ENCODE results near the gene GALNT10. TPM values are rescaled to one million over a fixed set of nuclear protein-coding genes. Genes with fewer than 3 reads are reported as not detected.

GALNT10 gene
- total and polyA plus RNA-seq, 2 of the 8 experiments (the other 6 are each of a cell fraction or from before 2014, with no cell fraction given) = 4.6 to 15.5 TPM

- TF ChIP-seq EGR1 (IDR thresholded peaks at IDR 0.05; ENCODE audit: borderline replicate concordance, low read depth, low read length) (no peak), ASH2L (IDR thresholded peaks at IDR 0.05; ENCODE audit: low read length) (no peak), KDM1A (IDR thresholded peaks at IDR 0.05; ENCODE audit: borderline replicate concordance, low read length) (no peak), MAX (IDR thresholded peaks at IDR 0.05) (no peak), MAFK (IDR thresholded peaks at IDR 0.05; ENCODE audit: low read depth, low read length) (no peak), CEBPB (IDR thresholded peaks at IDR 0.05; ENCODE audit: low read depth, low read length) (no peak; the same call in 1 of the 2 replicates), RXRA (IDR thresholded peaks at IDR 0.05; ENCODE audit: insufficient read depth, low read depth, low read length) (no peak), RAD21 (IDR thresholded peaks at IDR 0.05 in 1 of 2, conservative IDR thresholded peaks at IDR 0.05 in 1 of 2; ENCODE audit: low read depth in 2 of 2, low read length in 2 of 2) (no peak), KDM5A (IDR thresholded peaks at IDR 0.05; ENCODE audit: low read length) (no peak), SIN3A (conservative IDR thresholded peaks at IDR 0.05 in 1 of 2, IDR thresholded peaks at IDR 0.05 in 1 of 2; ENCODE audit: low read depth in 1 of 2, low read length in 2 of 2) (no peak), CBX8 (IDR thresholded peaks at IDR 0.05; ENCODE audit: borderline replicate concordance, low read depth, low read length) (no peak), SP2 (IDR thresholded peaks at IDR 0.05; ENCODE audit: low read length) (no peak)
Observed at GRCh38 chr5:154465169-154465568, 274.6 kb downstream of the GALNT10 start.

More at GRCh38 chr5:154465169-154465568, 274.6 kb downstream of the GALNT10 start:
- Histone ChIP-seq H3K36me3 (ENCODE audit: control insufficient read depth in 2 of 4, insufficient read depth in 4 of 4, low read length in 3 of 4) (no peaks in the 10 kb centered on the region), H3K4me1 (replicated peaks in 1 of 4; ENCODE audit: control insufficient read depth in 3 of 4, insufficient read depth in 4 of 4, low read length in 3 of 4) (peaks cover 0 to 4% (median 3%) of the 10 kb centered on the region in 4 experiments; a peak in 4 of 7 replicates), H3K4ac (replicated peaks; ENCODE audit: insufficient read length, low read depth, low read length) (no peak overlapping the region), H3K79me2 (ENCODE audit: control insufficient read depth in 1 of 2, insufficient read depth in 2 of 2, low read length in 2 of 2) (no peaks in the 10 kb centered on the region), H4K91ac (replicated peaks; ENCODE audit: insufficient read length, low read length) (no peak overlapping the region), H3K14ac (ENCODE audit: insufficient read length) (no peak overlapping the region), H3K23ac (ENCODE audit: insufficient read length) (no peak overlapping the region), H2BK5ac (ENCODE audit: low read depth, low read length) (no peak overlapping the region), H3K27me3 (replicated peaks in 1 of 4; ENCODE audit: control insufficient read depth in 3 of 4, extremely low read depth in 1 of 4, insufficient read depth in 3 of 4, low read length in 3 of 4) (peaks cover 14 to 30% (median 25%) of the 10 kb centered on the region in 4 experiments), H2BK12ac (ENCODE audit: low read depth, low read length) (no peak overlapping the region), H4K8ac (ENCODE audit: extremely low read depth, insufficient read depth, low read length) (no peak overlapping the region), H2AK5ac (ENCODE audit: low read depth, low read length) (no peak overlapping the region), H3K4me2 (ENCODE audit: insufficient read depth in 1 of 2, low read depth in 2 of 2, low read length in 2 of 2) (no peak overlapping the region), H4K5ac (ENCODE audit: insufficient read length, low read depth, low read length) (no peak overlapping the region), H3K18ac (ENCODE audit: extremely low read depth, low read length) (no peak overlapping the region), H4K20me1 (replicated peaks in 1 of 2; ENCODE audit: control insufficient read depth in 1 of 2, insufficient read depth in 2 of 2, low read length in 2 of 2) (no peaks in the 10 kb centered on the region), H3K23me2 (ENCODE audit: low read depth, low read length) (no peaks in the 10 kb centered on the region), H3K4me3 (ENCODE audit: extremely low read depth in 1 of 4, insufficient read depth in 2 of 4, low read depth in 3 of 4, low read length in 4 of 4) (no peak overlapping the region), H2BK15ac (ENCODE audit: low read length) (no peak overlapping the region), H3K79me1 (ENCODE audit: low read depth, low read length) (no peaks in the 10 kb centered on the region), H3K9me3 (ENCODE audit: insufficient read depth in 2 of 2, low read depth in 1 of 2, low read length in 1 of 2) (no peaks in the 10 kb centered on the region), H3K9ac (replicated peaks in 1 of 4; ENCODE audit: extremely low read depth in 1 of 4, low read depth in 3 of 4, low read length in 3 of 4) (no peak overlapping the region), H3K56ac (replicated peaks; ENCODE audit: insufficient read length, low read depth, low read length) (no peak overlapping the region), H2AFZ (ENCODE audit: low read length) (no peak overlapping the region), H2BK120ac (replicated peaks; ENCODE audit: low read depth, low read length) (no peak overlapping the region), H2BK20ac (ENCODE audit: low read length) (no peak overlapping the region), H3K27ac (ENCODE audit: low read depth, low read length) (no peak overlapping the region)
- ChIA-PET CTCF (ENCODE audit: partially characterized antibody) (interaction anchor here (0.8 to 16.1 kb wide), 10 partner anchors 16 to 491 kb away, joined by 3 to 273 read pairs (median 34); no protein-coding TSS in a partner anchor), POLR2A (ENCODE audit: partially characterized antibody) (no interaction called here)
- FAIRE-seq = no peak
- WGBS, 2 experiments (ENCODE audit: extremely low coverage in 1 of 2, insufficient coverage in 1 of 2, insufficient read length in 1 of 2, insufficient replicate concordance in 2 of 2, low coverage in 1 of 2, low lambda C conversion rate in 2 of 2, missing lambda C conversion rate in 1 of 2) = 83% methylated on average over 6 of the region's 6 CpGs; no CpG with 5 or more reads in 1 of the 2 experiments
- no peak for DNase-seq (ENCODE audit: low read depth in 1 of 2, low spot score in 2 of 2)
